Thoracic aorta (tissue), 2 donors: ENCODE data around the gene UNC13B. TPM values are rescaled to one million over a fixed set of nuclear protein-coding genes. Genes with fewer than 3 reads are reported as not detected.

Experiments used
- ATAC-seq: fragments of 150-250 bp; one replicate; pipeline ENCODE4 v1.8.0; 2017; ENCODE audit warnings: low read depth; ENCODE audit not compliant: insufficient number of reproducible peaks, low FRiP score
- DNase-seq: peaks from one replicate; pipeline ENCODE4 v3.0.0-alpha.2; 2020; ENCODE audit warnings: low spot score
- H3K27ac ChIP-seq, 2 donors: fragments of 200-600 bp; sonication (generic); 1 replicate in 1 of 2; 2 replicates in 1 of 2; pipeline ENCODE4 v1.5.1; 2016; ENCODE audit warnings: mild to moderate bottlenecking in 2 of 2, moderate library complexity in 2 of 2
- H3K27me3 ChIP-seq: fragments of 200-600 bp; sonication (generic); replicated peaks from 2 replicates; pipeline ENCODE4 v1.6.0; 2016; ENCODE audit warnings: mild to moderate bottlenecking; ENCODE audit not compliant: insufficient read depth
- H3K36me3 ChIP-seq: fragments of 200-600 bp; sonication (generic); one replicate; pipeline ENCODE4 v1.5.1; 2016
- H3K4me1 ChIP-seq, 2 donors: fragments of 200-600 bp; sonication (generic); 1 replicate in 1 of 2; 2 replicates in 1 of 2; pipeline versions ENCODE4 v1.5.1 to v1.6.0; 2016; ENCODE audit warnings: low read depth in 2 of 2, mild to moderate bottlenecking in 1 of 2; ENCODE audit not compliant: control insufficient read depth in 1 of 2
- H3K4me3 ChIP-seq: fragments of 200-600 bp; sonication (generic); 2 replicates; pipeline ENCODE4 v1.5.1; 2016; ENCODE audit warnings: mild to moderate bottlenecking
- H3K9me3 ChIP-seq: fragments of 200-600 bp; sonication (generic); 2 replicates; pipeline ENCODE4 v1.5.1; 2016
- CTCF ChIP-seq: fragments of 200-600 bp; sonication (generic); IDR thresholded peaks from one replicate; pipeline ENCODE4 v1.5.1; 2019; ENCODE audit warnings: antibody characterized with exemption
- total RNA-seq, 2 donors: library from RNA; depleted of rRNA; stranded (reverse); fragments of >200 nt; gene quantifications; one replicate each; pipeline versions ENCODE4 v1.1.0 to v1.2.3, GENCODE V29; 2016

Gene UNC13B
- total RNA-seq, 2 donors from 2014 or later: 38.1 to 47.4 TPM

GRCh38 chr9:35448496-35448895 is 286.7 kb downstream of the UNC13B start:
- no peak overlapping the region for H3K27ac ChIP-seq
- ATAC-seq: no peak
- no peaks in the 10 kb centered on the region for H3K9me3 ChIP-seq
- DNase-seq: no peak
- H3K4me1 ChIP-seq: no peaks in the 10 kb centered on the region
- H3K4me3 ChIP-seq: no peak overlapping the region
- no peaks in the 10 kb centered on the region for H3K27me3 ChIP-seq
- no peak for TF ChIP-seq CTCF
- H3K36me3 ChIP-seq: no peaks in the 10 kb centered on the region

- DNase-seq (no peak), ATAC-seq (no peak)
- Histone ChIP-seq H3K4me1 (no peaks in the 10 kb centered on the region), H3K36me3 (no peaks in the 10 kb centered on the region), H3K27me3 (no peaks in the 10 kb centered on the region), H3K27ac (no peak overlapping the region), H3K9me3 (no peaks in the 10 kb centered on the region), H3K4me3 (no peak overlapping the region)
- TF ChIP-seq CTCF: no peak
These were observed 290.7 kb downstream of the UNC13B start for GRCh38 chr9:35452481-35452880.

- Histone ChIP-seq H3K36me3 (no peaks in the 10 kb centered on the region), H3K27me3 (no peaks in the 10 kb centered on the region), H3K4me1 (no peaks in the 10 kb centered on the region), H3K27ac (no peak overlapping the region), H3K4me3 (no peak overlapping the region), H3K9me3 (no peaks in the 10 kb centered on the region)
- ATAC-seq (no peak), DNase-seq (no peak)
- TF ChIP-seq CTCF: no peak
These were observed 292.0 kb downstream of the UNC13B start for GRCh38 chr9:35453786-35454185.

Other genes starting within 250 kb of the UNC13B start
- gene PHF24, start 203.7 kb upstream of the UNC13B start, total RNA-seq: under 1 TPM; 0.27 to 0.35 TPM
- 10 to 100 TPM; 51.0 to 61.5 TPM for gene DNAJB5, start 172.3 kb upstream of the UNC13B start, total RNA-seq
- gene VCP, start 89.4 kb upstream of the UNC13B start, total RNA-seq: 100 to 1,000 TPM; 179 to 204 TPM
- 10 to 100 TPM in 1 of 2 donors, 1 to 10 TPM in 1; 2.2 to 19.1 TPM for gene FANCG, start 82.1 kb upstream of the UNC13B start, total RNA-seq
- gene PIGO, start 65.4 kb upstream of the UNC13B start, total RNA-seq: 10 to 100 TPM; 10.8 to 13.9 TPM
- gene STOML2, start 58.9 kb upstream of the UNC13B start, total RNA-seq: 10 to 100 TPM; 51.7 to 84.1 TPM
- gene ATOSB, start 46.1 kb upstream of the UNC13B start, total RNA-seq: 10 to 100 TPM; 30.2 to 33.6 TPM